PFSK-1 (cell line): ENCODE data around the gene RIMKLA.

Experiments used
- POLR2AphosphoS5 ChIP-seq: IDR thresholded peaks from 2 replicates; pipeline ENCODE4 v1.6.1; 2012; ENCODE audit warnings: low read depth, mild to moderate bottlenecking, control low read depth, low read length, moderate library complexity
- SIN3A ChIP-seq: IDR thresholded peaks from 2 replicates; pipeline ENCODE4 v1.6.1; 2012; ENCODE audit warnings: mild to moderate bottlenecking, low read length, moderate library complexity, borderline replicate concordance; ENCODE audit not compliant: insufficient read depth
- TAF1 ChIP-seq: IDR thresholded peaks from 2 replicates; pipeline ENCODE4 v1.6.1; 2012; ENCODE audit warnings: low read length, control low read depth, borderline replicate concordance; ENCODE audit not compliant: insufficient read depth
- TF ChIP-seq, protein P1 (sequence below), 2 experiments: IDR thresholded peaks; 2 replicates each; pipeline versions ENCODE4 v1.6.1 to v1.8.0; 2011 to 2012; ENCODE audit warnings: low read depth in 2 of 2, low read length in 2 of 2, control low read depth in 1 of 2, inconsistent platforms in 1 of 2, mild to moderate bottlenecking in 1 of 2, moderate library complexity in 1 of 2; ENCODE audit not compliant: insufficient read depth in 1 of 2

DNA sequence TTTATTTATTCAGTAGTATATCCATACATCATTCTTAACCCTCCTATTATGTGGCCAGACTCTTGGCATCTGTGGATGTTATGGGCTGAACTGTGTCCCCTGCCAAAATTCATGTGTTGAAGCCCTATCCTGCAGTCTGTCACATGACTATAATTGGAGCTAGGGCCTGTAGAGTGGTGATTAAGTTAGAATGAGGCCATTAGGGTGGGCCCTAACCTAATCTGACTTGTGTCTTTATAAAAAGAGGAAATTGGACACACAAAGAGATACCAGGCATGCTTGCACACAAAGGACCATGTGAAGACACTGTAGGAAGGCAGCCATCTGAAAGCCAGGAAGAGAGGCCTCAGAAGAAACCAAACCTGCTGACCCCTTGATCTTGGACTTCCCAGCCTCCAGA lies 68.7 kb downstream of the RIMKLA start:
- no peak for TF ChIP-seq POLR2AphosphoS5
- no peak for TF ChIP-seq TAF1
- TF ChIP-seq, protein P1, sequence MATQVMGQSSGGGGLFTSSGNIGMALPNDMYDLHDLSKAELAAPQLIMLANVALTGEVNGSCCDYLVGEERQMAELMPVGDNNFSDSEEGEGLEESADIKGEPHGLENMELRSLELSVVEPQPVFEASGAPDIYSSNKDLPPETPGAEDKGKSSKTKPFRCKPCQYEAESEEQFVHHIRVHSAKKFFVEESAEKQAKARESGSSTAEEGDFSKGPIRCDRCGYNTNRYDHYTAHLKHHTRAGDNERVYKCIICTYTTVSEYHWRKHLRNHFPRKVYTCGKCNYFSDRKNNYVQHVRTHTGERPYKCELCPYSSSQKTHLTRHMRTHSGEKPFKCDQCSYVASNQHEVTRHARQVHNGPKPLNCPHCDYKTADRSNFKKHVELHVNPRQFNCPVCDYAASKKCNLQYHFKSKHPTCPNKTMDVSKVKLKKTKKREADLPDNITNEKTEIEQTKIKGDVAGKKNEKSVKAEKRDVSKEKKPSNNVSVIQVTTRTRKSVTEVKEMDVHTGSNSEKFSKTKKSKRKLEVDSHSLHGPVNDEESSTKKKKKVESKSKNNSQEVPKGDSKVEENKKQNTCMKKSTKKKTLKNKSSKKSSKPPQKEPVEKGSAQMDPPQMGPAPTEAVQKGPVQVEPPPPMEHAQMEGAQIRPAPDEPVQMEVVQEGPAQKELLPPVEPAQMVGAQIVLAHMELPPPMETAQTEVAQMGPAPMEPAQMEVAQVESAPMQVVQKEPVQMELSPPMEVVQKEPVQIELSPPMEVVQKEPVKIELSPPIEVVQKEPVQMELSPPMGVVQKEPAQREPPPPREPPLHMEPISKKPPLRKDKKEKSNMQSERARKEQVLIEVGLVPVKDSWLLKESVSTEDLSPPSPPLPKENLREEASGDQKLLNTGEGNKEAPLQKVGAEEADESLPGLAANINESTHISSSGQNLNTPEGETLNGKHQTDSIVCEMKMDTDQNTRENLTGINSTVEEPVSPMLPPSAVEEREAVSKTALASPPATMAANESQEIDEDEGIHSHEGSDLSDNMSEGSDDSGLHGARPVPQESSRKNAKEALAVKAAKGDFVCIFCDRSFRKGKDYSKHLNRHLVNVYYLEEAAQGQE (IDR thresholded peaks at IDR 0.05; ENCODE audit: insufficient read depth in 1 of 2, low read depth in 2 of 2, low read length in 2 of 2) = no peak
- TF ChIP-seq SIN3A = no peak
